Fibroblast of lung (primary cell): ENCODE measurements around the gene RRM1. TPM values are rescaled to one million over a fixed set of nuclear protein-coding genes. Genes with fewer than 3 reads are reported as not detected.
A peak's percentile ranks its signal among the peaks of the same experiment; 100 is the strongest.

Source experiments
- DNase-seq, 2 donors: peaks; one replicate each; pipeline versions ENCODE4 v3.0.0 to v3.0.0-alpha.2; 2010; ENCODE audit warnings: low read depth in 2 of 2
- H2AFZ ChIP-seq: 2 replicates; pipeline ENCODE4 v1.5.1; 2012; ENCODE audit warnings: low read length, control low read depth, inconsistent platforms
- H3K27ac ChIP-seq: 2 replicates; pipeline ENCODE4 v1.5.1; 2011; ENCODE audit warnings: low read length, control low read depth; ENCODE audit not compliant: insufficient read depth
- H3K27me3 ChIP-seq: 2 replicates; pipeline ENCODE4 v1.5.1; 2011; ENCODE audit warnings: mild to moderate bottlenecking, low read length; ENCODE audit not compliant: control insufficient read depth, insufficient read depth
- H3K36me3 ChIP-seq: 2 replicates; pipeline ENCODE4 v1.5.1; 2011; ENCODE audit warnings: low read length; ENCODE audit not compliant: control insufficient read depth, insufficient read depth
- H3K4me1 ChIP-seq: 2 replicates; pipeline ENCODE4 v1.5.1; 2011; ENCODE audit warnings: low read length; ENCODE audit not compliant: control insufficient read depth, insufficient read depth; ENCODE audit errors: extremely low read depth
- H3K4me2 ChIP-seq: 2 replicates; pipeline ENCODE4 v1.5.1; 2011; ENCODE audit warnings: low read length, control low read depth; ENCODE audit not compliant: insufficient read depth; ENCODE audit errors: extremely low read depth
- H3K4me3 ChIP-seq, 4 experiments: fragments of 200-600 bp in 1 of 4; sonication (generic) in 1 of 4; replicated peaks in 1 of 4; 2 replicates each; pipeline ENCODE4 v1.5.1; 2011 to 2016; ENCODE audit warnings: low read length in 4 of 4, low read depth in 3 of 4, mild to moderate bottlenecking in 3 of 4, control low read depth in 2 of 4, inconsistent platforms in 1 of 4, mixed read lengths in 1 of 4; ENCODE audit not compliant: insufficient read depth in 1 of 4; ENCODE audit errors: control extremely low read depth in 1 of 4
- H3K79me2 ChIP-seq: 2 replicates; pipeline ENCODE4 v1.5.1; 2012; ENCODE audit warnings: mild to moderate bottlenecking, low read length, inconsistent platforms; ENCODE audit not compliant: control insufficient read depth, insufficient read depth
- H3K9ac ChIP-seq: 2 replicates; pipeline ENCODE4 v1.5.1; 2011; ENCODE audit warnings: mild to moderate bottlenecking, low read length, control low read depth; ENCODE audit not compliant: insufficient read depth
- H3K9me3 ChIP-seq: 2 replicates; pipeline ENCODE4 v1.5.1; 2012; ENCODE audit warnings: low read depth, low read length; ENCODE audit not compliant: control insufficient read depth, insufficient read depth
- H4K20me1 ChIP-seq: 2 replicates; pipeline ENCODE4 v1.5.1; 2011; ENCODE audit warnings: low read length; ENCODE audit not compliant: control insufficient read depth, insufficient read depth; ENCODE audit errors: extremely low read depth
- EZH2 ChIP-seq: IDR thresholded peaks from 2 replicates; pipeline ENCODE4 v1.5.1; 2012; ENCODE audit warnings: low read length, control low read depth, mild to moderate bottlenecking; ENCODE audit errors: missing control alignments
- polyA plus RNA-seq, 2 donors: library from polyadenylated mRNA; depleted of rRNA in 1 of 2; stranded (reverse) in 1 of 2; unstranded in 1 of 2; fragments of >200 nt; gene quantifications; 2 replicates each; pipeline ENCODE4 v1.2.1, GENCODE V29; 2011 to 2012; ENCODE audit warnings: missing spikeins in 1 of 2
- total RNA-seq: library from RNA; depleted of rRNA; stranded (reverse); fragments of >200 nt; gene quantifications from 2 replicates; pipeline ENCODE4 v1.2.1, GENCODE V29; 2014
- TF ChIP-seq, protein P1 (sequence below), 2 donors: IDR thresholded peaks in 1 of 2; conservative IDR thresholded peaks in 1 of 2; 1 replicate in 1 of 2; 2 replicates in 1 of 2; pipeline ENCODE4 v1.5.1; 2011 to 2012; ENCODE audit warnings: low read length in 2 of 2, control low read depth in 1 of 2, inconsistent platforms in 1 of 2, low read depth in 1 of 2, mild to moderate bottlenecking in 1 of 2

RRM1 gene
- total and polyA plus RNA-seq, 2 donors (not counting 1 experiment from before 2014, with no cell fraction given), result 57.5 to 85.0 TPM

DNA sequence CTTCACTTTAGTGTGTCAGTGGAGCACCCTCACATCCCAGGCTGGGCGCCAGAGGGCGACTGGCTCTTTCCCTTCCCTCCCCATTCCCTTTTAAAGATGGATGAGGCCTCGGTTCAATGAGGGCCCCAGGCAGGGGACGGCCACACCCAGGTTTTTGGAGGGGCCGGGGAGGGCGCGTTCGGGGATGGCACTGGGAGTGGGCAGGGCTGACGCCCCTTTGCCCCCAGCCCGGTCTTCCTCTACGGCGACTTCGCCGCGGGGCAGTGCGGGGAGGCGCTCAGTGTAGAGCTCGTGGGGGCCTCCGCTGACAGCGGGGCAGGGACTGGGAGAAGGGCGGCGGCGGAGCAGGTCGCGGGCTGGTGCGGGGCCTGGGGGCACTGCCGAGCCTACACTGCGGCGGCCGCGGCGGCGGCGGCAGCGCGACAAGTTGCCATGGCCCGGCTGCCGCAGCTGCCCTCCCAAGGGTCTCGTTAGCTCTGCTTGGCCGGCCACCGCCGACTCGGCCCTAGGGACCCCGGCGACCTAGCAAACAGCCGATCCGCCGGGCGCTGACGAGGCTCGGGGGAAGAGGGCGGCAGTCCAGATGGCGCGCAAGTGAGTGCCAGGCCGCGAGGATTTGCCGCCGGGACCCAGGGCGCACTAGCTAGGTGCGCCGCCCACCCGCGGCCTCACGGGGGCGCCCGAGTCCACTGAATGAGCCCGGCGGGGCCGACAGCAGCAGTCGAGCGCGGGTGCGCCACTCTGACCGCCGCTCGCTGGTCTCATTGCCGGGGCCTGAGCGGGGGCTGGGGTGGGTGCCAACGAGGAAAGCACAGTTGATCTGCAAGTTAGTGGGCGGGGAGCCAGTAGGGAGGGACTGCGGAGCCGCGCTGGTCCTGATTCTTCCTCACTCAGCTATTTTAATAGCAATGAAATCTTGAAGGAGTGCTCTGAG lies 92.7 kb downstream of the RRM1 start:
- H3K9ac ChIP-seq, result peak overlapping the region; percentile 77
- H3K4me3 ChIP-seq, result peak overlapping the region; percentile 48 to 70 (median 62)
- H3K79me2 ChIP-seq, result no peaks in the 10 kb centered on the region
- H3K36me3 ChIP-seq, result no peaks in the 10 kb centered on the region
- H3K27ac ChIP-seq, result peak overlapping the region; percentile 73
- DNase-seq, result peak; percentile 83 to 90
- no peaks in the 10 kb centered on the region for H3K27me3 ChIP-seq
- H3K4me2 ChIP-seq, result peak overlapping the region; percentile 80
- peak overlapping the region; percentile 89 for H2AFZ ChIP-seq
- H3K9me3 ChIP-seq, result no peaks in the 10 kb centered on the region
- no peaks in the 10 kb centered on the region for H3K4me1 ChIP-seq
- H4K20me1 ChIP-seq, result no peaks in the 10 kb centered on the region
- no peak for TF ChIP-seq EZH2
- TF ChIP-seq, protein P1, sequence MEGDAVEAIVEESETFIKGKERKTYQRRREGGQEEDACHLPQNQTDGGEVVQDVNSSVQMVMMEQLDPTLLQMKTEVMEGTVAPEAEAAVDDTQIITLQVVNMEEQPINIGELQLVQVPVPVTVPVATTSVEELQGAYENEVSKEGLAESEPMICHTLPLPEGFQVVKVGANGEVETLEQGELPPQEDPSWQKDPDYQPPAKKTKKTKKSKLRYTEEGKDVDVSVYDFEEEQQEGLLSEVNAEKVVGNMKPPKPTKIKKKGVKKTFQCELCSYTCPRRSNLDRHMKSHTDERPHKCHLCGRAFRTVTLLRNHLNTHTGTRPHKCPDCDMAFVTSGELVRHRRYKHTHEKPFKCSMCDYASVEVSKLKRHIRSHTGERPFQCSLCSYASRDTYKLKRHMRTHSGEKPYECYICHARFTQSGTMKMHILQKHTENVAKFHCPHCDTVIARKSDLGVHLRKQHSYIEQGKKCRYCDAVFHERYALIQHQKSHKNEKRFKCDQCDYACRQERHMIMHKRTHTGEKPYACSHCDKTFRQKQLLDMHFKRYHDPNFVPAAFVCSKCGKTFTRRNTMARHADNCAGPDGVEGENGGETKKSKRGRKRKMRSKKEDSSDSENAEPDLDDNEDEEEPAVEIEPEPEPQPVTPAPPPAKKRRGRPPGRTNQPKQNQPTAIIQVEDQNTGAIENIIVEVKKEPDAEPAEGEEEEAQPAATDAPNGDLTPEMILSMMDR (conservative IDR thresholded peaks at IDR 0.05 in 1 of 2, IDR thresholded peaks at IDR 0.05 in 1 of 2; ENCODE audit: low read depth in 1 of 2, low read length in 2 of 2), result peak; percentile 78 to 86

Other genes with a start within 250 kb of the RRM1 start
- 25.7 and 44.6 TPM in 2 replicates for gene STIM1, start 239.1 kb upstream of the RRM1 start, total RNA-seq
- 24.6 and 38.1 TPM in 2 replicates for gene STIM1, start 239.1 kb upstream of the RRM1 start, polyA plus RNA-seq